GM21529 (cell line): ENCODE results near the gene TRIM49D2.
"Not testable (repeated sequence)": the region's sequence is repeated elsewhere in the genome, so short reads cannot be mapped to it uniquely, and the experiment has no call there.

Experiments
- ATAC-seq: cut with Tn5 transposase; IDR thresholded peaks from one replicate; pipeline ENCODE4 v1.9.1; 2021; ENCODE audit not compliant: unreplicated experiment

The TRIM49D2 gene

GRCh38 chr11:89923764-89924163, at the start of gene TRIM49D2:
Gene TRIM49D2 (plus strand): TSS chr11:89924064. CDS start chr11:89926762, 2,698 bp downstream.
- not testable (repeated sequence) for ATAC-seq

- not testable (repeated sequence) for ATAC-seq
Measured at GRCh38 chr11:89877511-89877910, 46.4 kb upstream of the TRIM49D2 start.

GRCh38 chr11:89893245-89893644, 30.6 kb upstream of the TRIM49D2 start:
- ATAC-seq = not testable (repeated sequence)

- not testable (repeated sequence) for ATAC-seq
Measured at GRCh38 chr11:89900809-89901208, 23.1 kb upstream of the TRIM49D2 start.

- no peak for ATAC-seq
Measured at GRCh38 chr11:89922195-89922660, 1.6 kb upstream of the TRIM49D2 start, which contains the start of gene TRIM49D1. Gene TRIM49D1 (minus strand): TSS chr11:89922245. CDS start chr11:89917710, 4,535 bp downstream.

- not testable (repeated sequence) for ATAC-seq
Measured at GRCh38 chr11:89960833-89961232, 37.0 kb downstream of the TRIM49D2 start.

- ATAC-seq = not testable (repeated sequence)
Measured at GRCh38 chr11:89965737-89966136, 41.9 kb downstream of the TRIM49D2 start, which contains the start of gene TRIM64. Gene TRIM64 (plus strand): TSS chr11:89966037. CDS start chr11:89968504, 2,467 bp downstream.
